ENCODE results near the gene CAMKK1. TPM values are rescaled to one million over a fixed set of nuclear protein-coding genes. Genes with fewer than 3 reads are reported as not detected.
A peak's percentile ranks its signal among the peaks of the same experiment; 100 is the strongest.

Gene CAMKK1
- total and polyA plus RNA-seq, 9 of the 15 experiments (the other 6 are each of a cell fraction or from before 2014, with no cell fraction given): 0.34 to 7.5 (median 4.9) TPM

DNA sequence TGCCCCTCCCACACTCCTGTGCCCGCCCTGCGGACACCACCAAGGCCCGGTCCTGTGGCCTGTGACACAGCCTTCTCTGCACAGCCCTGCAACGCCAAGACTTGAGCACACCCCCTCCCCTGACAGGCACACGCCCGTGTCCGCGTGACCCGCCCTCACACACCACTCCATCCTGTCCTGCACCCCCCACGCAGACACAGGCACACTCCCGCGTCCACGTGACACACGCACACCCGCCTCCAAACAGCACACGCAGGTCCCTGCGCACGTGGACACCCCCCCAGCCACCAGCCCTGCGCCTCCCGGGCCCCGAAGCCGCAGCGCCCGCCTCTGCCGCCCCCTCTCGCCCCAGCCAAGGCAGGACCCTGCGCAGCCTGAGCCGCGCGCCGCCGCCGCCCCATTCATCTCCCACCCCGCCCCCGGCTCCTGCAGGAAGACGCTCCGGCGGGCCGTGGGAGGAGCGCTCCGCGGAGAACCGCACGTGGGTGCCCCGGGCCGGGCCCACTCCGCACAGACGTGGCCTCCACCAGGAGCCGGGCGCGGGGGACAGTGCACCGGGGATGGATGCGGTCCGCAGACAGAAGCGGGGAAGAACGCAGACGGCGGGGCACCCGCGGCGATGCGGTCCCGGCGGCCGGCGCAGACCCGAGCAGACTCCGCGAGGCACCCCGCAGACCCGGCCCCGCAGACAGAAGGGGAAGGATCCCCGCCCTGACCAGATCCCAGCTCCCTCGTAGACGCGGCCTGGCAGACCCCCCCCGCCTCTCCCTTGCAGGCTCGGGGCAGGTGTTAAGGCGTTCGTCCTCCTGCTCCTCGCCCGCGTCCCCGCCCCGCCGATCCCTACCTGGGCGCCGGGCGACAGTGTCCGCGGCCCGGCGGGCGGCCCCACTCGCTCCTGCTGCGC, 506 bp downstream of the CAMKK1 start (continued):
- TF ChIP-seq SAFB (IDR thresholded peaks at IDR 0.05; ENCODE audit: borderline replicate concordance, low read depth, low read length) (peak; percentile 47; the same call in 1 of the 2 replicates), SRSF1 (IDR thresholded peaks at IDR 0.05; ENCODE audit: low read depth, low read length) (no peak), NRF1 (conservative IDR thresholded peaks at IDR 0.05 in 1 of 2, IDR thresholded peaks at IDR 0.05 in 1 of 2) (peak; percentile 81 to 83), RNF2 (IDR thresholded peaks at IDR 0.05) (no peak), SAP30 (IDR thresholded peaks at IDR 0.05; ENCODE audit: borderline replicate concordance, insufficient read depth, low read depth, low read length, poor library complexity, severe bottlenecking) (peak; percentile 54), CBX5 (IDR thresholded peaks at IDR 0.05; ENCODE audit: borderline replicate concordance, low read depth) (no peak), RBM17 (IDR thresholded peaks at IDR 0.05; ENCODE audit: borderline replicate concordance, low read depth, low read length) (no peak), HMGN3 (IDR thresholded peaks at IDR 0.05; ENCODE audit: borderline replicate concordance, extremely low read depth, insufficient read length, low read depth, low read length) (peak; percentile 42), HDAC1 (IDR thresholded peaks at IDR 0.05) (peak in 1 of 2 experiments; percentile 87; a peak in 1 of 4 replicates), GATAD2A (IDR thresholded peaks at IDR 0.05) (no peak)
- TF ChIP-seq, protein P1, sequence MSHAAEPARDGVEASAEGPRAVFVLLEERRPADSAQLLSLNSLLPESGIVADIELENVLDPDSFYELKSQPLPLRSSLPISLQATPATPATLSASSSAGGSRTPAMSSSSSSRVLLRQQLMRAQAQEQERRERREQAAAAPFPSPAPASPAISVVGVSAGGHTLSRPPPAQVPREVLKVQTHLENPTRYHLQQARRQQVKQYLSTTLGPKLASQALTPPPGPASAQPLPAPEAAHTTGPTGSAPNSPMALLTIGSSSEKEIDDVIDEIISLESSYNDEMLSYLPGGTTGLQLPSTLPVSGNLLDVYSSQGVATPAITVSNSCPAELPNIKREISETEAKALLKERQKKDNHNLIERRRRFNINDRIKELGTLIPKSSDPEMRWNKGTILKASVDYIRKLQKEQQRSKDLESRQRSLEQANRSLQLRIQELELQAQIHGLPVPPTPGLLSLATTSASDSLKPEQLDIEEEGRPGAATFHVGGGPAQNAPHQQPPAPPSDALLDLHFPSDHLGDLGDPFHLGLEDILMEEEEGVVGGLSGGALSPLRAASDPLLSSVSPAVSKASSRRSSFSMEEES (CRISPR knock-in tag; IDR thresholded peaks at IDR 0.05): peak; percentile 53
- TF ChIP-seq, protein P2, sequence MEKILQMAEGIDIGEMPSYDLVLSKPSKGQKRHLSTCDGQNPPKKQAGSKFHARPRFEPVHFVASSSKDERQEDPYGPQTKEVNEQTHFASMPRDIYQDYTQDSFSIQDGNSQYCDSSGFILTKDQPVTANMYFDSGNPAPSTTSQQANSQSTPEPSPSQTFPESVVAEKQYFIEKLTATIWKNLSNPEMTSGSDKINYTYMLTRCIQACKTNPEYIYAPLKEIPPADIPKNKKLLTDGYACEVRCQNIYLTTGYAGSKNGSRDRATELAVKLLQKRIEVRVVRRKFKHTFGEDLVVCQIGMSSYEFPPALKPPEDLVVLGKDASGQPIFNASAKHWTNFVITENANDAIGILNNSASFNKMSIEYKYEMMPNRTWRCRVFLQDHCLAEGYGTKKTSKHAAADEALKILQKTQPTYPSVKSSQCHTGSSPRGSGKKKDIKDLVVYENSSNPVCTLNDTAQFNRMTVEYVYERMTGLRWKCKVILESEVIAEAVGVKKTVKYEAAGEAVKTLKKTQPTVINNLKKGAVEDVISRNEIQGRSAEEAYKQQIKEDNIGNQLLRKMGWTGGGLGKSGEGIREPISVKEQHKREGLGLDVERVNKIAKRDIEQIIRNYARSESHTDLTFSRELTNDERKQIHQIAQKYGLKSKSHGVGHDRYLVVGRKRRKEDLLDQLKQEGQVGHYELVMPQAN (IDR thresholded peaks at IDR 0.05; ENCODE audit: borderline replicate concordance): peak; percentile 56; the same call in 1 of the 2 replicates
- TF ChIP-seq, protein P3, sequence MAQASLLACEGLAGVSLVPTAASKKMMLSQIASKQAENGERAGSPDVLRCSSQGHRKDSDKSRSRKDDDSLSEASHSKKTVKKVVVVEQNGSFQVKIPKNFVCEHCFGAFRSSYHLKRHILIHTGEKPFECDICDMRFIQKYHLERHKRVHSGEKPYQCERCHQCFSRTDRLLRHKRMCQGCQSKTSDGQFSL (CRISPR knock-in tag; IDR thresholded peaks at IDR 0.05): peak; percentile 97
- TF ChIP-seq, protein P3 (tag; IDR thresholded peaks at IDR 0.05): peak in 1 of 2 experiments; percentile 83; a peak in 2 of 4 replicates
- TF ChIP-seq, protein P4, sequence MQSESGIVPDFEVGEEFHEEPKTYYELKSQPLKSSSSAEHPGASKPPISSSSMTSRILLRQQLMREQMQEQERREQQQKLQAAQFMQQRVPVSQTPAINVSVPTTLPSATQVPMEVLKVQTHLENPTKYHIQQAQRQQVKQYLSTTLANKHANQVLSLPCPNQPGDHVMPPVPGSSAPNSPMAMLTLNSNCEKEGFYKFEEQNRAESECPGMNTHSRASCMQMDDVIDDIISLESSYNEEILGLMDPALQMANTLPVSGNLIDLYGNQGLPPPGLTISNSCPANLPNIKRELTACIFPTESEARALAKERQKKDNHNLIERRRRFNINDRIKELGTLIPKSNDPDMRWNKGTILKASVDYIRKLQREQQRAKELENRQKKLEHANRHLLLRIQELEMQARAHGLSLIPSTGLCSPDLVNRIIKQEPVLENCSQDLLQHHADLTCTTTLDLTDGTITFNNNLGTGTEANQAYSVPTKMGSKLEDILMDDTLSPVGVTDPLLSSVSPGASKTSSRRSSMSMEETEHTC (IDR thresholded peaks at IDR 0.05): 0 out of 2 replicates have a peak, but pooled peaks have one; percentile 40
- TF ChIP-seq, protein P5, sequence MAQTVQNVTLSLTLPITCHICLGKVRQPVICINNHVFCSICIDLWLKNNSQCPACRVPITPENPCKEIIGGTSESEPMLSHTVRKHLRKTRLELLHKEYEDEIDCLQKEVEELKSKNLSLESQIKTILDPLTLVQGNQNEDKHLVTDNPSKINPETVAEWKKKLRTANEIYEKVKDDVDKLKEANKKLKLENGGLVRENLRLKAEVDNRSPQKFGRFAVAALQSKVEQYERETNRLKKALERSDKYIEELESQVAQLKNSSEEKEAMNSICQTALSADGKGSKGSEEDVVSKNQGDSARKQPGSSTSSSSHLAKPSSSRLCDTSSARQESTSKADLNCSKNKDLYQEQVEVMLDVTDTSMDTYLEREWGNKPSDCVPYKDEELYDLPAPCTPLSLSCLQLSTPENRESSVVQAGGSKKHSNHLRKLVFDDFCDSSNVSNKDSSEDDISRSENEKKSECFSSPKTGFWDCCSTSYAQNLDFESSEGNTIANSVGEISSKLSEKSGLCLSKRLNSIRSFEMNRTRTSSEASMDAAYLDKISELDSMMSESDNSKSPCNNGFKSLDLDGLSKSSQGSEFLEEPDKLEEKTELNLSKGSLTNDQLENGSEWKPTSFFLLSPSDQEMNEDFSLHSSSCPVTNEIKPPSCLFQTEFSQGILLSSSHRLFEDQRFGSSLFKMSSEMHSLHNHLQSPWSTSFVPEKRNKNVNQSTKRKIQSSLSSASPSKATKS (CRISPR knock-in tag; IDR thresholded peaks at IDR 0.05): no peak
